ENCODE measurements around the gene TENM4.

TENM4 gene

GRCh38 chr11:79291948-79292347, 148.9 kb downstream of the TENM4 start:
- no peak for DNase-seq

GRCh38 chr11:79290761-79291160, 150.1 kb downstream of the TENM4 start:
- no peak for DNase-seq

- DNase-seq, result no peak
Observed at GRCh38 chr11:79287952-79288351, 152.9 kb downstream of the TENM4 start.

- DNase-seq, result no peak
Observed at GRCh38 chr11:79285756-79286155, 155.1 kb downstream of the TENM4 start.

- DNase-seq, result no peak
Observed at GRCh38 chr11:79276736-79277325, 164.0 kb downstream of the TENM4 start.

- peak; percentile 77 for DNase-seq
Observed at GRCh38 chr11:79274636-79275331, 166.0 kb downstream of the TENM4 start.

- no peak for DNase-seq
Observed at GRCh38 chr11:79273781-79274180, 167.0 kb downstream of the TENM4 start.

GRCh38 chr11:79269611-79270307, 171.1 kb downstream of the TENM4 start:
- DNase-seq, result no peak

GRCh38 chr11:79266396-79266795, 174.4 kb downstream of the TENM4 start:
- DNase-seq, result no peak

- no peak for DNase-seq
Observed at GRCh38 chr11:79265756-79266322, 175.0 kb downstream of the TENM4 start.

- DNase-seq, result no peak
Observed at GRCh38 chr11:79264284-79264683, 176.5 kb downstream of the TENM4 start.

GRCh38 chr11:79263001-79263400, 177.8 kb downstream of the TENM4 start:
- DNase-seq, result no peak

GRCh38 chr11:79262221-79262620, 178.6 kb downstream of the TENM4 start:
- DNase-seq, result peak; percentile 34

- no peak for DNase-seq
Observed at GRCh38 chr11:79261684-79262083, 179.1 kb downstream of the TENM4 start.

- DNase-seq, result no peak
Observed at GRCh38 chr11:79259800-79260199, 181.0 kb downstream of the TENM4 start.

- no peak for DNase-seq
Observed at GRCh38 chr11:79258576-79258975, 182.3 kb downstream of the TENM4 start.

GRCh38 chr11:79255965-79256364, 184.9 kb downstream of the TENM4 start:
- no peak for DNase-seq

GRCh38 chr11:79253280-79253679, 187.6 kb downstream of the TENM4 start:
- no peak for DNase-seq

GRCh38 chr11:79249295-79249993, 191.4 kb downstream of the TENM4 start:
- no peak for DNase-seq

- no peak for DNase-seq
Observed at GRCh38 chr11:79244798-79245197, 196.0 kb downstream of the TENM4 start.

GRCh38 chr11:79244241-79244772, 196.5 kb downstream of the TENM4 start:
- peak; percentile 91 for DNase-seq

GRCh38 chr11:79243422-79244210, 197.2 kb downstream of the TENM4 start:
- peak; percentile 31 for DNase-seq
